ENCODE results near the gene BCL7A. TPM values are rescaled to one million over a fixed set of nuclear protein-coding genes. Genes with fewer than 3 reads are reported as not detected.

Gene BCL7A
- total RNA-seq, 1 experiment from 2014 or later, result 14.5 TPM

- Histone ChIP-seq H3K27ac (ENCODE audit: low read length) (0 out of 2 replicates have a peak overlapping the region, but pooled peaks have one; percentile 2), H3K4me3 (ENCODE audit: low read depth in 2 of 2, low read length in 2 of 2) (no peak overlapping the region), H3K9me3 (ENCODE audit: control insufficient read depth, insufficient read depth, low read depth, low read length) (no peaks in the 10 kb centered on the region), H3K36me3 (ENCODE audit: control insufficient read depth, insufficient read depth, low read length) (no peaks in the 10 kb centered on the region), H3K4me1 (ENCODE audit: control insufficient read depth, insufficient read depth, low read length) (peaks cover 4% of the 10 kb centered on the region; the same call in 1 of the 2 replicates), H3K27me3 (ENCODE audit: control insufficient read depth, insufficient read depth, low read length) (no peaks in the 10 kb centered on the region)
- intact Hi-C loops (cut with micrococcal nuclease; ENCODE audit: unreplicated experiment), result loop anchor here (10.0 kb wide), 1 partner anchor 128 kb away; the partner anchor contains the start of gene LRRC43
- DNase-seq (ENCODE audit: low read depth, low spot score) (no peak), ATAC-seq (no peak)
- ChIA-PET CTCF (interaction anchor here (0.9 kb wide), 1 partner anchor 41 kb away, joined by 3 read pairs; no protein-coding TSS in a partner anchor), POLR2A (no interaction called here)
- TF ChIP-seq TCF7L2 (IDR thresholded peaks at IDR 0.05; ENCODE audit: low read depth, low read length), result no peak
- TF ChIP-seq SIN3A (IDR thresholded peaks at IDR 0.05; ENCODE audit: borderline replicate concordance, insufficient read depth, low read depth, low read length), result no peak
- no peak for TF ChIP-seq REST (IDR thresholded peaks at IDR 0.05; ENCODE audit: insufficient read depth in 1 of 2, low read depth in 2 of 2, low read length in 1 of 2)
- TF ChIP-seq POLR2AphosphoS5 (IDR thresholded peaks at IDR 0.05; ENCODE audit: low read depth, low read length), result no peak
- no peak for TF ChIP-seq CTCF (IDR thresholded peaks at IDR 0.05)
- no TSS peak for BruUV-seq (replicated peaks)
- in situ Hi-C loops (cut with HindIII; ENCODE audit: low pct_unique_long_range_greater_than_20kb, low sequenced_read_pairs), result no loop called here
These were observed 35.5 kb downstream of the BCL7A start for GRCh38 chr12:122057007-122057735.

- H3K27ac ChIP-seq (ENCODE audit: low read length), result no peak overlapping the region
- no TSS peak for BruUV-seq (replicated peaks)
- DNase-seq (ENCODE audit: low read depth, low spot score) (no peak), ATAC-seq (no peak)
- intact Hi-C loops (cut with micrococcal nuclease; ENCODE audit: unreplicated experiment) (loop anchor here (10.0 kb wide), 1 partner anchor 127 kb away; the partner anchor contains the start of gene LRRC43), in situ Hi-C loops (cut with HindIII; ENCODE audit: low pct_unique_long_range_greater_than_20kb, low sequenced_read_pairs) (no loop called here)
- H3K36me3 ChIP-seq (ENCODE audit: control insufficient read depth, insufficient read depth, low read length), result no peaks in the 10 kb centered on the region
- H3K27me3 ChIP-seq (ENCODE audit: control insufficient read depth, insufficient read depth, low read length), result no peaks in the 10 kb centered on the region
- no peaks in the 10 kb centered on the region for H3K9me3 ChIP-seq (ENCODE audit: control insufficient read depth, insufficient read depth, low read depth, low read length)
- POLR2A ChIA-PET, result no interaction called here
- CTCF ChIA-PET, result interaction anchor here (0.6 to 0.9 kb wide), 2 partner anchors 15 to 40 kb away, joined by 3 read pairs; no protein-coding TSS in a partner anchor
- TF ChIP-seq SIN3A (IDR thresholded peaks at IDR 0.05; ENCODE audit: borderline replicate concordance, insufficient read depth, low read depth, low read length) (no peak), REST (IDR thresholded peaks at IDR 0.05; ENCODE audit: insufficient read depth in 1 of 2, low read depth in 2 of 2, low read length in 1 of 2) (no peak), POLR2AphosphoS5 (IDR thresholded peaks at IDR 0.05; ENCODE audit: low read depth, low read length) (no peak), CTCF (IDR thresholded peaks at IDR 0.05) (no peak), TCF7L2 (IDR thresholded peaks at IDR 0.05; ENCODE audit: low read depth, low read length) (no peak)
- no peak overlapping the region for H3K4me3 ChIP-seq (ENCODE audit: low read depth in 2 of 2, low read length in 2 of 2)
- peaks cover 7% of the 10 kb centered on the region for H3K4me1 ChIP-seq (ENCODE audit: control insufficient read depth, insufficient read depth, low read length)
These were observed 36.1 kb downstream of the BCL7A start for GRCh38 chr12:122057769-122058168.

Measured in Panc1 (cell line).